ENCODE results near the gene PRKG1.

Gene PRKG1

DNA sequence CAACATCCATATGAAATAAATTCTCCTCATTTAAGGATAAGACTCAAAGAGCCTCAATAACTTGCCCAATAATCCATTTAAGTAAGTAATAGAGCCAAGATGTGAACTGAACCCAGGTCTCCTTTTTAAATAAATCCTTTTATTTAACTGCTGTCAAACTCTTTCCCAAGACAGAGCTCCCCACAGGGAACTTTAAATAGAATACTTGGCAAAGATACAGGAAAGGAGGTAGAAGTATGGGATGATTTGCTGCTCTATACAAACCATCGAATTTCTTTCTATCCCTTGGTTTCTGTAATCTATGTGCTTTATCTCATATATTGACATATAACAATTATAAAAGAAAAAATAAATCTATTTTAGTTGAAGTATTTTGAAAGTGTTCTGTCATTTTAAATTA lies 329.2 kb downstream of the PRKG1 start:
- TF ChIP-seq, protein P1, sequence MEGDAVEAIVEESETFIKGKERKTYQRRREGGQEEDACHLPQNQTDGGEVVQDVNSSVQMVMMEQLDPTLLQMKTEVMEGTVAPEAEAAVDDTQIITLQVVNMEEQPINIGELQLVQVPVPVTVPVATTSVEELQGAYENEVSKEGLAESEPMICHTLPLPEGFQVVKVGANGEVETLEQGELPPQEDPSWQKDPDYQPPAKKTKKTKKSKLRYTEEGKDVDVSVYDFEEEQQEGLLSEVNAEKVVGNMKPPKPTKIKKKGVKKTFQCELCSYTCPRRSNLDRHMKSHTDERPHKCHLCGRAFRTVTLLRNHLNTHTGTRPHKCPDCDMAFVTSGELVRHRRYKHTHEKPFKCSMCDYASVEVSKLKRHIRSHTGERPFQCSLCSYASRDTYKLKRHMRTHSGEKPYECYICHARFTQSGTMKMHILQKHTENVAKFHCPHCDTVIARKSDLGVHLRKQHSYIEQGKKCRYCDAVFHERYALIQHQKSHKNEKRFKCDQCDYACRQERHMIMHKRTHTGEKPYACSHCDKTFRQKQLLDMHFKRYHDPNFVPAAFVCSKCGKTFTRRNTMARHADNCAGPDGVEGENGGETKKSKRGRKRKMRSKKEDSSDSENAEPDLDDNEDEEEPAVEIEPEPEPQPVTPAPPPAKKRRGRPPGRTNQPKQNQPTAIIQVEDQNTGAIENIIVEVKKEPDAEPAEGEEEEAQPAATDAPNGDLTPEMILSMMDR (IDR thresholded peaks at IDR 0.05; ENCODE audit: insufficient read depth, low read depth, low read length, missing control alignments): no peak
- no peak overlapping the region for H3K4me3 ChIP-seq (ENCODE audit: low read depth, low read length)
- no peak for DNase-seq (ENCODE audit: low read depth)

DNA sequence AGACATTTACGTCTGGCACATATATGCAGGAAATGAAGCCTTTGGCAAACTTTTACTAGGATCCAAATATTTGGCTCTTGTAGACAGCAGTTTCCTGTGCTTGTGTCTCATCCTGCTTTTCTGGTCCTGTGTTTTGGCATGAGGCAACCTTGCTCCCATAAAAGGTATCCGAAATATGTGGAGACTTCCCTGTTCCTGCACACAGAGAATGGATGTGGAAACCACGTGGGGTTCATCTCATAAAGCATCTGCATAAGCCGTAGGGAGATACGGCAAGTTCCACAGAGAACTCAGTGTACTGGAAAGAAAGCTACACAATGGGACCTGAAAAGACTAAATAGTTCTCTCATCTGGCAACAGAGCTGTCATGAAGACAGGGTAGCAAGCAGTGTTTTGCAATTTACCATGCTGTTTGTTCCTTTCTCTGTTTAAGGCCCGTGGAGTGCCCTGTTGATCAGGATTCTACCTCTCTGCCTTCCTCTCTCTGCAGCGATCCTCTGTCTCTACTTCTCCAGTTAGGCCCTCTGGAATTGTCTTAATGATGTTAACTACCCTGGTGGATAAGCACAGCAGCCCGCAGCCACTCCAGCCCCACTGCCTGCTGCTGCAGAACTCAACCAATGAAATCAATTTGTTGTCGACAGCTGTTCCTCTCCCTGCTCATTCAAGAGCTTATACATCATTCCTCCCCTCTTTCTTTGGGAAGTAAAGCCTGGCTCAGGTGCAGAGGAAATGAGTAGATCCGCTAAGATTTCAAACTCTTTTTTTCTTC lies 331.5 kb downstream of the PRKG1 start:
- no peak overlapping the region for H3K4me3 ChIP-seq (ENCODE audit: low read depth, low read length)
- DNase-seq (ENCODE audit: low read depth): no peak
- TF ChIP-seq, protein P1 (IDR thresholded peaks at IDR 0.05; ENCODE audit: insufficient read depth, low read depth, low read length, missing control alignments): no peak

DNA sequence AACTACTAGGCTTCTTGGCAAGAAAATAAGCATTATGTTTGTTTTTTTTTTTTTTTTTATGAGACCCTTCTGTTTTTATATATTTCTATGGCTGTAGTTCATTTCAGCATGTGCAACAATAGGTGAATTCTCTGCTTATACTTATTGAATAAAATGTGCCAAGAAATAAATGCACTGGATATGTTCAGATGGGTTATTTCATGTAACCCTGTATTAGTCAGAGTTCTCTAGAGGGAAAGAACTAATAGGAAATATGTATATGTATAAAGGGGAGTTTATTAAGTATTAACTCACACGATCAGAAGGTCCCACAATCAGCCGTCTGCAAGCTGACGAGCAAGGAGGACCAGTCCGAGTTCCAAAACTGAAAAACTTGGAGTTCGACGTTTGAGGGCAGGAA lies 332.3 kb downstream of the PRKG1 start:
- DNase-seq (ENCODE audit: low read depth): no peak
- TF ChIP-seq, protein P1 (IDR thresholded peaks at IDR 0.05; ENCODE audit: insufficient read depth, low read depth, low read length, missing control alignments): no peak
- no peak overlapping the region for H3K4me3 ChIP-seq (ENCODE audit: low read depth, low read length)

DNA sequence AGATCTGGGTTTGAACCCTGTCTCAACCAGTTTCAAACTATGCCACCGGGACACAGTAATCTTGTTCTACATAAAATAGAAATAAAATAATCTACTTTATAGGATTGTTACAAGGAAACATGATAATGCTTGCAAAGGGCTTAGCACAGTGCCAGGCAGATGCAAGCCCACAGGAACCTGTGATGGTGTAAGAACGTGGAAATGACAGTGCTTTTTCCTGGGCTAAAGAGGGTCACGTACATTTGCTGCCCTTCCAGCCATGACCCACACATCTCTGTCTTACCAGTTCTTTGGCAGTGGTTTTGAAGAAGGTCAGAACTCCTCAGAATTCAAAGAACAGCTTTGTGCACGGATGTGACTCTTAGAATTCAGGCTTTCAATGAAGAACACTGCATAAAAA lies 342.2 kb downstream of the PRKG1 start:
- DNase-seq (ENCODE audit: low read depth): no peak
- TF ChIP-seq, protein P1 (IDR thresholded peaks at IDR 0.05; ENCODE audit: insufficient read depth, low read depth, low read length, missing control alignments): no peak
- no peak overlapping the region for H3K4me3 ChIP-seq (ENCODE audit: low read depth, low read length)

DNA sequence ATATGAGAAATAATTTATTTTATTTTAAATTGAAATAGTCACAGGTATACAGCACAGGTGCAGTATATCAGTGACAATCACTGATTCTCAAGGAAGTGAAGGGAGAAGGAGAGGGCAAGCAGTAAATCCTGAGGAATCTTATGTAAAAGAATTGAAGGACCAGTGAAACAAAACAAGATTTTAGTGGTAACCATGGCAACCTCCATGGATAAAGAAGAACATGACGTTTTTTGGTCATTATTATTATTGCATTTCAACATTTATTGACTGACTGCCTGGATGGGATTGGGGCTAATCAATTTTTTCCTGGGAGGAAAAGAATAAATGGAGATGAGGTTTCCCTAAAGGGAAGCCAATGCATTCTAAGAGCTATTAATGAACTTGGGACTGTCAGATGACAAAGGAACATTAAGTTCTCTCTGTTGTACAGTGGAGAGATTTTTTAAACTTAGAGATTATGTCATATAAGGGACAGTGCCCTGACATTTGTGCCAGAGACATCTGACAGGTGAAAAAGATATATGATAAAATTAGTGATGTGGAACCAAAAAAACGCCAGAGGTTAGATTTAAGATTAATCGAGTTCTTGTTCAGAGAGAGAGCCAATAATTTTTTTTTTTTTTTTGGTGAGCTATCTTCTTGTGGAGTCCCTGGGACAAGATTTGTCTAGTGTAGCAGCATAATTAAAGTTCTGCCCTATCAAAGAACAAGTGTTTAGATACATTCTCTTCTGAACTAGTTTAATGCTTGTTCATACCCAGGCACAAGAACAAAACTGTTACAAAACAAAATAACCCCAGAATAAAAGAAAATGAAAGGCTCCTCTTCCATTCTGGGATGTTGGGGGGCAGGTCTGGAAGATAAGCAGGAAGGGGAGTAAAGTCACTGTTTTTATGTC lies 345.2 kb downstream of the PRKG1 start:
- TF ChIP-seq, protein P1 (IDR thresholded peaks at IDR 0.05; ENCODE audit: insufficient read depth, low read depth, low read length, missing control alignments): no peak
- no peak overlapping the region for H3K4me3 ChIP-seq (ENCODE audit: low read depth, low read length)
- DNase-seq (ENCODE audit: low read depth): no peak

DNA sequence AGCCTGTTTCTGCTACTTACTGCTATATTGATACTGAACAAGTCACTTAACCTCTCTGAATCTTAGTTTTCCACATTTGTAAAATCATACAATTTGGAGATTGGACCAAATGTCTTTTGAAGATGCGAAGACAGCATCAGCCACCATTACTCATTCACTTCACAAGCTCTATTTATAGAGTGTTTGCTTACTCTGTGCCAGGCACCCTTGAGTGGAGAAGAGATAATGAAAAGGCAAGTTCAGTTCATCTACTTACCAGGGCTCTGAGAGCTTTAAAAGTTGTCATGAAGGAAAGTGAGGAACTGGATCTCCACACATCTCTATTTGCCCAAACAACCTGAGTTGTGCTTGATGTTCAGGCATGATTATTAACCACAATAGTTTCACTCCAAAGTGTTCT lies 347.6 kb downstream of the PRKG1 start:
- no peak overlapping the region for H3K4me3 ChIP-seq (ENCODE audit: low read depth, low read length)
- TF ChIP-seq, protein P1 (IDR thresholded peaks at IDR 0.05; ENCODE audit: insufficient read depth, low read depth, low read length, missing control alignments): no peak
- no peak for DNase-seq (ENCODE audit: low read depth)
